Urothelium cell line (cell line): Measurements from ENCODE around the gene NPC1.

ENCODE experiments used
- DNase-seq: peaks from one replicate; pipeline ENCODE4 v3.0.0; 2011; ENCODE audit warnings: low spot score, mixed read lengths
- FAIRE-seq: peaks from 2 replicates; lab custom pipeline; 2011; peaks lifted over from hg19 to GRCh38; lab: Jason Lieb, UNC

The NPC1 gene

GRCh38 chr18:23612434-23613090 lies 26.3 kb upstream of the NPC1 start:
- DNase-seq (no peak), FAIRE-seq (no peak)

DNA sequence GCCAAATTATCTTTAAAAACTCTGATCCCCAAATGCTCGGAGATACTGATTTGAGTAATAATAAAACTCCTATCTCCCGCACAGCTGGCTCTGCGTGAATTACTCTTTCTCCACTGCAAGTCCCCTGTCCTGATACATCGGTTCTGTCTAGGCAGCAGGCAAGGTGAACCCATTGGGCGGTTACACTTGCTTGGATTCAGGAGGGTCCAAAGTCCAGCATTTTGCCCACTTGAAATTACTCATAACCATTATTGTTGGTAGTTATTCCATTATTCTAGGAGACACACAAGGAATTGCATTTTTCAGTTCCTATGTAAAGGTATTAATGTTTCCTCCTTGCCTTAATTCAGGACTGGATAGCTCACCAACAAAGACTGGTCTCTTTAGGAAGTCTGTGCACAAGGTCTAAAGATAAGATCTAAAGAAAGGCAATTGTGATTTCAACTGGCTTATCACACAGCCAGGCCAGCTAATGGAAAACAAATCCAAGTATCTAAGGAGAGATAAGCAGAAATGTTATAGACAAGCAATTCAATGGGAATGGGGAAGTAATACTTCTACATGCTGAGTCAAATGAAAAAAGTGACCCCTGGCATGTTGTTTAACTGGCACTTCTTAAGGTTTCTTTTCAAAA lies 23.2 kb upstream of the NPC1 start:
- FAIRE-seq, result no peak
- DNase-seq, result no peak

- DNase-seq (no peak), FAIRE-seq (no peak)
Observed at GRCh38 chr18:23608211-23608610, 21.9 kb upstream of the NPC1 start.

DNA sequence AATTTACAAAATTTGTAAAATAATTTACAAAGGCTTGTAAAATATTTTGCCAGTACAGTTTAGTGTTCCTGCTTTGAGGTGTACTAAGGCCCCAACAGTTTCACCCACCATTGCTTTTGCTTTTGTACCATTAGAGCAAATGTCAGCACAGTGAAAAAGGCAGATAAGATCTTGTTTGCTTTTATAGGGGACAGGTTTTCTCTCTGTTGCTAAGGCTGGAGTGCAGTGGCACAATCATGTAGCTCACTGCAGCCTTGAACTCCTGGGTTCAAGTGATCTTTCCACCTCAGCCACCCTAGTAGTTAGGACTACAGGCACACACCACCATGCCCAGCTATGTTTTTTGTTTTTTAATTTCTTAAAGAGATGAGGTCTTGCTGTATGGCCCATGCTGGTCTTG lies 19.6 kb upstream of the NPC1 start:
- no peak for DNase-seq
- no peak for FAIRE-seq

DNA sequence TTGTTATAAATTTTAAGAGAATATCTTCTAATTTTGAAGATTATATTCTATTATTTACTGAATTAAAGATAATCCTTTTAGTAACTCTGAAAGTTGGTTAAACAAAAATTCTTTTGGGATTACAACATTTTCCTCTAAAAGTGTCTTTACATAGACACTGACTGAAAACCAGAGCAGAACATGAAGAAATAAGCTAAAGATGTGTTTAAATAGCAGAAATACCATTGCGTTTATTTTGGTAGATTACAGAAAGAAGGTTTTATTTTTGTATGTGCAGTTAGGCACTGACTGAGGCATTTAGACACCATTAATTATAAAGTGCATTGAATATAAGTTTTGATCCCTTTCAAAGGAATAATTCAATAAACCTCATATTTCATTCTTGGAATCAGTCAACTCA lies 13.5 kb upstream of the NPC1 start:
- no peak for DNase-seq
- no peak for FAIRE-seq

DNA sequence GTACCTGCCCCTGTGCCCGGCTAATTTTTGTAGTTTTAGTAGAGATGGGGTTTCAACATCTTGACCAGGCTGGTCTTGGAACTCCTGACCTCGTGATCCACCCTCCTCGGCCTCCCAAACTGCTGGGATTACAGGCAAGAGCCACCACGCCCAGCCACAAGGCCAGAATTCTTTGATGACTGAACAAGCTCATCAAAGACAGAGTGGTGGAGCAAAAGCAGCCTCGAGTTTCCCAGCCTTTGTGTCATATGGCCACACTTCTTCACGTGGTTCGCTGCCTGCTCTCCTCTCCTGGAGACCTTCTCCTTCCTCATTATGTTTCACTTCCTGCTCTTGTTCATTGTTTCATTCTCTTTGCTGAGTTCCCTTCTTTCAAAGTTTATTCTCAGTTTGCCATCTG lies 9.9 kb upstream of the NPC1 start:
- no peak for DNase-seq
- no peak for FAIRE-seq

DNA sequence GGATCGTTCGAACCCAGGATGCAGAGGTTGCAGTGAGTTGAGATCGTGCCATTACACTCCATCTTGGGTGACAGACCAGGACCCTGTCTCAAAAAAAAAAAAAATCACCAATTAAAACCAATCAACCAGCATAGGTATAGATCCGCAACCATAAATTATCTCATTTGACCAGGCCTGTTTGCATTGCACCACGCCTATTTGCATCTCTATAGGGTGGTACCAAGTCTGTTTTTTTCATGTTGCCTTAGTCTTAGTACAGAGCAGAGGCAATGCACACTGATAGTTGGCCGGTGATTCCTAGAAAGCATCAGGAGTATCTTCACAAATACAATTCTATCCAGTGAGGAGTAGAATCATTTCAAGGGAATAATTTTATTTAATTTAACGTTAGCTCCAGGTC lies 9.3 kb upstream of the NPC1 start:
- no peak for FAIRE-seq
- DNase-seq, result no peak

GRCh38 chr18:23593720-23594119 lies 7.4 kb upstream of the NPC1 start:
- no peak for FAIRE-seq

GRCh38 chr18:23592911-23593310 lies 6.6 kb upstream of the NPC1 start:
- FAIRE-seq (no peak), DNase-seq (no peak)

More at GRCh38 chr18:23593720-23594119, 7.4 kb upstream of the NPC1 start:
- DNase-seq, result peak; percentile 10

DNA sequence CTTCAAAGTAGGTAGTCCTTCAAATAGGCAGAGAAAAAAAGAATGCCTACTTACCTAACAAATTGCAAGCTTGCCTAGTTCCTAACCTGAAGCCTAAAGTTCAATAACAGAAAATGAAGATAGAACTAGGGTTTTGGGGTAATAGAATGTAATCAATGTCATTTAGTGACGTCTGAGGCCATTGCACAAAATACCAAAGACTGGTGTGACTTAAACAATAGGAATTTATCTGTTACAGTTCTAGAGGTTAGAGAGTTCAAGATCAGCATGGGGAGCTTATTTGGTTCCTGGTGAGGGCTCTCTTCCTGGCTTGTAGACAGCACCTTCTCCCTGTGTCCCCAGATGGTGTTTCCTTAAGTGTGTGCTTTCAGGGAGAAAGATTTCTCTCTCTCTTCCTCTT lies 4.7 kb upstream of the NPC1 start:
- DNase-seq (no peak), FAIRE-seq (no peak)

DNA sequence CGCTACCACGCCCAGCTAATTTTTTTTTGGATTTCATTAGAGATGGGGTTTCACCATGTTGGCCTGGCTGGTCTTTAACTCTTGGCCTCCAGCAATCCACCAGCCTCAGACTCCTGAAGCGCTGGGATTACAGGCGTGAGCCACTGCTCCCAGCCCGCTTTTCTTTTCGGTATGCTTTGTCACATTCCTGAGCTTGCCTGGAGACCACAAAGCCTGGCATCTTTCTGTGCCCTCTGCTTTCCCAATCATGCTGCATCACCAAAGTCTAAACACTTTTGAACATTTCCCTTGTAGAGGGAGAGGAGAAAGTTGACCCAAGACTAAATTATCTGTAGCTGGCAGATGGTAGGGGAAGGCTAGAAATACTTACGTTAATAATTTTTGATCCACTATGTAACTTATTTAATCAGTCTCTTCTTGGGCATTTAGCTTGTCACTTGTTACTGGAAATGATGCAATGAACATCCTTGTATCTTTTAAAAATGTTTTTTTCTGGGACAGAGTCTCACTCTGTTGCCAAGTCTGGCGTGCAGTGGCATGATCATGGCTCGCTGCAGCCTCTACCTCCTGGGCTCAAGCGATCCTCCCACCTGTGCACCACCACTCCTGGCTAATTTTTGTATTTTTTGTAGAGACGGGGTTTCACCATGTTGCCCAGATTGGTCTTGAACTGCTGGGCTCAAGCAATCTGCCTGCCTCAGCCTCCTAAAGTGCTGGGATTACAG lies 2.7 kb upstream of the NPC1 start:
- DNase-seq, result peak; percentile 20
- FAIRE-seq, result no peak

DNA sequence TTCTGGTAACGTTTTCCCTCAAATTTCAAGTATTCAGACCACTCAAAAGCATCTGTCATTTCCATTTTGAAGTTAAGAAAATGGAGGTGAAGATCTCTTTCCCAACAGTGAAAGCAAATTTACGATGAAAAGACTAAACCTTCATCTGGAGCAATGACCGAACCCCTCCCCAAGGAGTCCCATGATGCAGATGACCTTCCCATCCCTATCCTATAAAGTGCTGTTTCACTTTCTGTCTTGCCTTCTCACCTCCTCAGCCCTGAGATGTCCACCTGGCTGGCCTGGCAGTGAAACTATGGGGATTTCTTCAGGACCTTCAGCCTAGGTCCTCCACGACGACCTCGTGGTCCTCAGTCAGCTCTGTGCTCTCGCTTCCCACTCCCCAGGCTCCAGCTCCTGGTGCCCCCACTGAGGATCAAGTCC lies 925 bp upstream of the NPC1 start:
- DNase-seq (no peak), FAIRE-seq (no peak)

DNA sequence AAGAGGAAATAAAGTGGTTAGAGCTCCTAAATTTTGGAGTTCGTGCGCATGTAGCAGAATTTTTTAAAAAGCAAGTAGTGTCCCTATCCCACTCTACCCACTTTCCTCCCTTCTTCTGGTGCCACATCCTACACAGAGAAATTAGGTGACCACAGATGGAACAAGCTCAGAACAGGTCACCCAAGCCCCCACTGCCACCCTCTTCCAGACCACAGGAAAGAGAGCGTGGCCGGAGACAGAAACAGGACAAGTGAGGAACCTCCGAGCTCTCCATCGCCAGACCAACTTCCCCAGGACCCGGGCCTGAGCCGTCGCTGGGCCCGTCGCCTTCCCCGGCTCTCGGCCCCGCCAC lies 433 bp downstream of the NPC1 start:
- no peak for FAIRE-seq
- DNase-seq, result no peak

- FAIRE-seq (no peak), DNase-seq (peak; percentile 3)
Observed at GRCh38 chr18:23585007-23585871, 1.1 kb downstream of the NPC1 start.

DNA sequence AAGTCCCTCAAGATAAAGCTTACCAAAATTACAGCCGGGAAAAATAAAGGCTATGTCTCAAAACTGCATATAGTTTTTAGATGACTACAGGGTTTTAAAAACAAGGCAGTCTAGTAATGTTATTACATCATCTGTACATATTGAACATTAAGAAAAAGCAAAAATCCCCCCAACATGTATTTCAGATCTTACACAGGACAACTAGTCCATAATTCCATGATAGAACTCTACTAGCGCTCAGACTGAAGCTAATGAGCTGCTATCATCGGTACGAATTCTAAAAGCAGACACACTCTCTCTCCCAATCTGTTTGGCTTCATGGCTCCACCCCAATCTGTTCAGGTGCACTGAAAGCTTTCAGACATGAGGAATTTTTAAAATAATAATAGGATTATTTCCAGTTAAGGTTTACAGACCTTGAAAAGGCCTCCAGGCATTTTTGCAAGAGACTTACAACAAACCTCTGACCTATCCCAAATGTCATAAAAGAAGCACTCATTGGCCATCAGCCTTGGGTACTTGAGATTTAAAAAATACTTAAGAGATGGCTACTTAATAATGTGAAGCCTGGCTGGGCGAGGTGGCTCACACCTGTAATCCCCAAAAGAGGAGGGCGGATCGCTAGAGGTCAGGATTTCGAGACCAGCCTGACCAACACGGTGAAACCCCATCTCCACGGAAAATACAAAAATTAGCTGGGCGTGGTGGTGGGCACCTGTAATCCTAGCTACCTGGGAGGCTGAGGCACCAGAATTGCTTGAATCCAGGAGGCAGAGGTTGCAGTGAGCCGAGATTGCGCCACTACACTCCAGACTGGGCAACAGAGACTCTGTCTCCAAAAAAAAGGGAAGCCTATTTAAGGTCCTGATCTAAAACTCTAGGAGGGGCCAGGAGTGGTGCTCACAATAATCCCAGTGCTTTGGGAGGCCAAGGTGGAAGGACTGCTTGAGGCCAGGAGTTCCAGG lies 2.0 kb downstream of the NPC1 start:
- no peak for FAIRE-seq
- DNase-seq, result no peak

DNA sequence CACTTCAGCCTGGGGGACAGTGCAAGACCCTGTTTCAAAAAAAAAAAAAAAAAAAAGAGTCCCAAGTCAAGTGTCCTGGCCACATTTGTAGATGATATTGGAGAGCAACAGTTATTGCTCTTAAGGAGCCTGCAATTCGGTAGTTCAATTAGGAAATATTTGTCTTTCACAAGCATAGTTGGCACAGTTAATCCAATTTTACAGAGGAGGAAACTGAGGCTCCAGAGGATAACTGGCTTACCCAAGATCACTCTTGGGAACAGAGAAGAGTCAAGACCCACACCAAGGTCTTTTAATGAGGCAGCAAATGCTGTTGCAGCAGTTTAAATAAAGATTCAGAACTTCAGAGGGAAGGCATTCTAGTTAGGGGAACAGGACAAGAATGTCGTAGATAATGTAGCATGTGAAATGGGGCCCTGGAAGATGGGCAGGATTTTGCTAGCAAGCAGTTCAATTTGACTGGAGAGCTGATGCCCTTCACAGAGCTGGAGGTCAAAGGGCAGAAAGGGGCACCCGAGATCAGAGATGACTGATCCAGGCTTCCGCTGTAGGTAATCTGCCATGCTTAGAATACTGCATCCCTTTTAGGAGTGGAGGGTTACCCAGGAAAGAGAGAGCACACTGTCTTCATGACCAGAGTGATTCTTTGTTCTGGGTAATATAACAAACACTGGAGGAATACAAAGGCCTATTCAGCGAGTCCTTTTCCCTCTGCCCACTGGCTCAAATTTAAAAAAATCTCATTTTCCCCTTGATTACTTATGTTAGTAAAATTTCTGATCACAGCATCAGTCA lies 3.0 kb downstream of the NPC1 start:
- FAIRE-seq, result no peak
- DNase-seq, result no peak

GRCh38 chr18:23580677-23581367 lies 5.5 kb downstream of the NPC1 start:
- FAIRE-seq (no peak), DNase-seq (no peak)

- FAIRE-seq (no peak), DNase-seq (no peak)
Observed at GRCh38 chr18:23578891-23579653, 7.2 kb downstream of the NPC1 start.
